ENCODE results near the gene CTXND1.

The CTXND1 gene

GRCh38 chr15:80246425-80246894, 5.6 kb downstream of the CTXND1 start:
- H3K4me3 ChIP-seq (ENCODE audit: low read depth, low read length), result no peak overlapping the region
- no peak for TF ChIP-seq CTCF (IDR thresholded peaks at IDR 0.05; ENCODE audit: borderline replicate concordance, insufficient read depth, low read depth, low read length)

GRCh38 chr15:80242802-80243201, 9.2 kb downstream of the CTXND1 start:
- H3K4me3 ChIP-seq (ENCODE audit: low read depth, low read length), result no peak overlapping the region
- TF ChIP-seq CTCF (IDR thresholded peaks at IDR 0.05; ENCODE audit: borderline replicate concordance, insufficient read depth, low read depth, low read length), result no peak

- no peak overlapping the region for H3K4me3 ChIP-seq (ENCODE audit: low read depth, low read length)
- peak; percentile 82 for TF ChIP-seq CTCF (IDR thresholded peaks at IDR 0.05; ENCODE audit: borderline replicate concordance, insufficient read depth, low read depth, low read length)
Measured at GRCh38 chr15:80242132-80242769, 9.8 kb downstream of the CTXND1 start.

- no peak for TF ChIP-seq CTCF (IDR thresholded peaks at IDR 0.05; ENCODE audit: borderline replicate concordance, insufficient read depth, low read depth, low read length)
- no peak overlapping the region for H3K4me3 ChIP-seq (ENCODE audit: low read depth, low read length)
Measured at GRCh38 chr15:80241508-80241907, 10.5 kb downstream of the CTXND1 start.

- no peak for TF ChIP-seq CTCF (IDR thresholded peaks at IDR 0.05; ENCODE audit: borderline replicate concordance, insufficient read depth, low read depth, low read length)
- no peak overlapping the region for H3K4me3 ChIP-seq (ENCODE audit: low read depth, low read length)
Measured at GRCh38 chr15:80240276-80240675, 11.7 kb downstream of the CTXND1 start.

GRCh38 chr15:80234883-80235282, 17.1 kb downstream of the CTXND1 start:
- H3K4me3 ChIP-seq (ENCODE audit: low read depth, low read length), result no peak overlapping the region
- peak; percentile 79 for TF ChIP-seq CTCF (IDR thresholded peaks at IDR 0.05; ENCODE audit: borderline replicate concordance, insufficient read depth, low read depth, low read length)

- no peak for TF ChIP-seq CTCF (IDR thresholded peaks at IDR 0.05; ENCODE audit: borderline replicate concordance, insufficient read depth, low read depth, low read length)
Measured at GRCh38 chr15:80233581-80233980, 18.4 kb downstream of the CTXND1 start.

More at GRCh38 chr15:80233581-80233980, 18.4 kb downstream of the CTXND1 start:
- no peak overlapping the region for H3K4me3 ChIP-seq (ENCODE audit: low read depth, low read length)

Data from GM12875 (cell line).